ENCODE data around the gene ZEB1.

- no peak for TF ChIP-seq CTCF (conservative IDR thresholded peaks at IDR 0.05)
- TF ChIP-seq ZFX (IDR thresholded peaks at IDR 0.05), result no peak
These were observed 4.5 kb upstream of the ZEB1 start for GRCh38 chr10:31314256-31315150.
